Measurements from ENCODE around the gene RNF130. TPM values are rescaled to one million over a fixed set of nuclear protein-coding genes. Genes with fewer than 3 reads are reported as not detected.

RNF130 gene
- total RNA-seq, 1 donor from 2014 or later, result 73.9 TPM

DNA sequence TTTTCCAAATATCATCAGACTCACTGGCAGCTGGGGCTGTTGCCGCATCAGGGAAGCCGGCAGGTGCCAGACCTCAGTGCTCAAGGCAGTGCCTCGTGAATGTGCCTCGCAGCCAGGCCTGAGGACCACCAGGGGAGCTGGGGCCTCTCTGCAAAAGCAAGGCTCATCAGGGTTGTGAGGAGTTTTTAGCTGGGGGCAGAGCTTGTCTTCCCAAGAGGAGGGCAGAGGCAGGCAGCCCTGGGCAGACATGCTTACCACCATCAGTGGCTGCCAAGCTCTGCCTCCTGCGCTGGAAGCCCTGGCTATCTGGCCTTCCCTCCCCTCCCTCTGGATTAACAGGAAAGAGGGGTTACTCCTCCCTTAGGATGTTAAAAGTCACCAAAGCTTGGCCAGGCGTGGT is 155.0 kb downstream of the RNF130 start:
- no peak for DNase-seq (ENCODE audit: low spot score)

DNA sequence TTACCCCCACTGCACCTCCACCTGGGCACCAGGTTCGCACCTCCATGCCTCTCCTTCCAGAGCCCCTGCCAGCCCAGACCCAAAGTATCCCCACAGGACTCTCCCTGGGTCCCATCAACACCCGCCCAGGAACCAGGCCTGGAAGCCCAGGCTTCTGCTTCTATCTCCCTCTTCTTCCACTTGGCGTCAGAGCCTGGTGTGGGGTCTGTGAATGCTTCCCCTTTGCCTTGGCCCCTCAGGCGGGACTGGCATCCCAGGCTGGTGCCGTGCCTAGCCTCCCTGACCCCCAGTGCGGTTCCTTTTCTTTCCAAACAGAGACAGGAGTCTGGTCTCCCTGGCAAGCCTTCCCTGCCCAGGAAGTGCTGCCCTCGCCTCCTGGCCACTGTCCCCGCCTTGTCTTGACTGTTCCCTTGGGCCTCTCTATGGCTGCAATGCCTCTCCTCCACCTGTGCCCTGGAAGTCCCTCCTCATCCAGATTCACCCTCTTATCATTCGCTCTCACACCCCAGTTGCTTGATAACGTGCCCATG is 156.1 kb downstream of the RNF130 start:
- DNase-seq (ENCODE audit: low spot score), result no peak

DNA sequence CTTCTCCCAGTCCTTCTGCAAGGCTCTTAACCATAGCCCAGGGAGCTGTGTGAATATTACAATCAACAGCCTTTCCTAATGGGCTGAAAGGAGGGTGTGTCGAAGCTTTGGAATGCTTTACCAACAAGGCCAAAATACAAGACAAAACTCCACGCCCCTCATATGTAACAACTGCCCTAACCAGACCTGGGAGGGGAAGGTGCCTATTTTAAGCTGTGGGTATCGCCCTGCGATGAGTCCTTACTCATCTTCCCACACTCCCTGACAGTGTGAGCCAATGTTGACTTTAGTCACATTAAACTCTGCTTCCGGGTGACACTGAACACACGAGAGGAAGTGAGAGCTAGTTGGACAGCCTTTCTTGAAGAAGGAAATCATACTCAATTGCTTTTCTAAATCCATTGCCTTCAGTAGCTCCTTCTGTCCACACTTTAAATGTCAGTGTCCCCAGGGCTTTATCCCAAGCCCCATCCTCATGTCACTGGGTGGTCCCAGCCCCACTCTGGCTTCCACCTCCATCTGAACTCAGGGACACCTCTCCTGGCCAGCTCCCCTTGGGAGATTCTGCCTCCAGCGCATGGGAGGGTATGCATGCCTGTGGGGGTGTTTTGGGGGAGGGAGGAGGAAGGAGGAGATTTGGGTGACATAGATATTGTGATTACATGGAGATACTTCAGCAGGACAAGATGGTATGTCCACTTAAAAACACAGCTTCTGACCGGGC is 157.4 kb downstream of the RNF130 start:
- peak; percentile 15 for DNase-seq (ENCODE audit: low spot score)

DNA sequence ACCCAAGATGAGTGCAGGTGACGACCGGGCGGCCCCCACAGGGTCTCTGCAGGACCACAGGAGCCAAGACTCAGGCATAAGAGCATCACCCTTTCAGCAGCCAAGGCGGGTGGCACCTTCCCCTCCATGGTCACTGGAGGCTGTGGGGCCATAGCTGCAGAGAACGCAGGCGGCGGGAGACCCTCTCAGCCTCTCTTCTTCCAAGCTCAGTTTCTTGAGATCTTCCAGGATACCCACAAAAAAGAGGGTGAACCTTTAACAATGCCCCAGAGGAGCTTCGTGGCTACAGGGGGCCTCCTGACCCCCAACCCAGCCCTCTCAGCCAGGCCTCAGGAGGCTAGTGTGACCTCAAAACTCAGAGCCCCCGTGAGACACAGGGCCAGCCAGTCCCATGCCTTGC is 158.1 kb downstream of the RNF130 start:
- no peak for DNase-seq (ENCODE audit: low spot score)

DNA sequence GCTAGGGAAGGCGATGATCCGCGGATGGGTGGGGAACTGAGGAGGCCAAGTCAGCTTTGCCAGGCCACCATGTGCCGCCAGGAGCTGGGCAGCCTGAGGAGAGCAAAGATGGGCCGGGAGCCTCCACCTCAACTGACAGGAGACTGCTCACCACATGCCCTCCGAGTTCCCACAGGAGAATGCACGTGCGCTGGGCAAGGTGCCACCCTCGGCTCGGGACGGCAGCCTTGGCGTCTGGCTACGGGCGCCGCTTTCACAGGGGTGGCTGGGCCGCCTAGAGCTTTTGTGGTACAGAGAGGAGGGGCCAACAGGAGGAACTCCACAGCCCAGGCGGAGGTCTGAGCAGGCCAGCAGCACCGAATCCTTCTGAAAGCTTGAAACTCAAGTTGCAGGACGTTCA is 158.6 kb downstream of the RNF130 start:
- DNase-seq (ENCODE audit: low spot score), result no peak

DNA sequence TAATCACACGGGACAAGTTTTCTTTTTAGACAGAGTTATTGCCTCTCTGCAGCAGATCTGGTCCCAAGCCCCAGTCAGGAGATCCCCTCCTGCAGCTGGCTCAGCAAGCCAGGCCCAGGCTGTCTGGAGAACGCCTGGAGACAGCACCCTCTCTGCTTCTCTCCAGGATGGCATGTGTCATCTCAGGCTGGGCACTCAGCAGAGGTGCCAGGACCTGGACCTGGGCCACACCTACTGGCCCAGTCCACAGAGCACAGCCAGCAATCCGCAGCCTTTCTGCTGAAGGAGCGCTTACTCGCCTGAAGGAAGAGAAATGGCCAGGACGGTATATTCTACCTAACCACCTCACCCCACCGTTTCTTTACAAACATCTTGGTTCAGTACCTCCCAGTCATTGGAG is 159.2 kb downstream of the RNF130 start:
- DNase-seq (ENCODE audit: low spot score), result no peak

DNA sequence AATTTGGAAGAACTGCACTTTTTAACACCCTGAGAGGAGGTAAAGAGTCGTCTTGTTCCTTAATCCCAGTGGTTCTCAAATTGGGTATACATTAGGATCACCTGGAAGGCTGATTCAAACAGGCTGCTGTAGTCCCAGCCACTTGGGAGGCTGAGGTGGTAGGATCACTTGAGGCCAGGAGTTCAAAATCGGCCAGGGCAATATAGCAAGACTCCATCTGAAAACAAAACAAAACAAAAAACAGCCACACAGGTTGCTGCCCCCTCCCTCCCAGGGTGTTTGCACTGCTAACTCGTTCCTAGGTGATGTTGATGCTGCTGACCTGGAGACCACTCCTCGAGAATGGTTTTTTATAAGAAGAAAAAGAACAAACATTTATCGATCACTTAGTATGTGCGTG is 162.3 kb downstream of the RNF130 start:
- DNase-seq (ENCODE audit: low spot score), result no peak

DNA sequence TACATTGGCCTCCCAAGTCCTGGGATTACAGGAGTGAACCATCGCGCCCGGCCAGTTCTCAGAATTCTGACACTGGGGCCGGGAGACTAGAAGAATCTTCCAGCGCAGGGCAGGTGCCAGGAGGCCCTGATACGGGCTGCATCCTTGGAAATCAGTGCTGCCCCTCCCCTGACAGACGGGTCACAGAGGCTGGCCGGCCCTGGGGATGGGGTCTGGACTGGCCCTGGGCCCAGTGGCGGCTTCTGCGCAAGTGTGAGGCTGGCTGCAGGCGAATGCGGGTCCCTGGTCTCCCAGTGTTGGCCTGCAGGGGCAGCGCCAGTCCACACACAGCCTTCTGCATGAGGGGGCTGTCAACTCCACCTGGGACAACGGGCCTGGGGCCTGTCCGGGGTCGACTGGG is 163.0 kb downstream of the RNF130 start:
- DNase-seq (ENCODE audit: low spot score), result no peak

DNA sequence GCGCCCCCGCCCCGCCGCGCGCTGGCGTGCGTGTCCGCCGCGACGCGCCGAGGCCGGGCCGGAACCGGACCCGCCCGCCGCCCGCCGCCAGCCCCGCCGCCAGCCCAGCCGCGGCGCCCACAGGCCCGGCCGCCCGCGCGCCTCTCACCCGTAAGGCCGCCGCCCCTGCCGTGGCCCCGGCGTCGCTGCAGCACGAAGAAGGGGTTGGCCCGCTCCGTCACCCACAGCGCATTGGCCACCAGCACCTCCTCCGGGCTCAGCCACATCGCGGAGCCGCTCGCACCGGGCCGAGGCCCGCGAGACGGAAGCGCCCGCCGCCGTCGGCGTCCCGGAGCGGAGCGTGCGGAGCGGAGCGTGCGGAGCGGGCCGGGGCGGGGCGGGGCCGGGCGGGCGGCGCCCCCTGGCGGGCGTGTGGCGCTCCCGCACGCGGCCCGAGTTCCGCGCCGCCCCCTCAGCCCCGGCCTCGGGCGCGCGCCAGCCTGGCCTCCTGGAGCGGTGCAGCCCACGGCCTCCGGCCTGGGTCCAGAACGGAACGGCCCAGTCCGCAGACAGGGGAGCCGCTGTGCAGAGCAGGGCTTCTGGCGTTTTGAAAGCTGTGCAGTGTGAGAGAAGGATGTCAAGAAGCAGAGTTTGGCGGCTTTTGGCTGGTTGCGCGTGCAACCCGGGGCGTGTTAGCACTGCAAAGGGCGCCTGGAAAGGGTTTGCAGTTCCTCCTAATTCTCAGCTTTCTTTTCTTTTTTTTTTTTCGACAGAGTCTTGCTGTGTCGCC is 163.8 kb downstream of the RNF130 start, which contains the start of gene TBC1D9B:
Gene TBC1D9B (minus strand): TSS at position 342 of the 769 bp plus-strand sequence. CDS start 76 bp downstream, at position 266.
- DNase-seq (ENCODE audit: low spot score), result peak; percentile 74

DNA sequence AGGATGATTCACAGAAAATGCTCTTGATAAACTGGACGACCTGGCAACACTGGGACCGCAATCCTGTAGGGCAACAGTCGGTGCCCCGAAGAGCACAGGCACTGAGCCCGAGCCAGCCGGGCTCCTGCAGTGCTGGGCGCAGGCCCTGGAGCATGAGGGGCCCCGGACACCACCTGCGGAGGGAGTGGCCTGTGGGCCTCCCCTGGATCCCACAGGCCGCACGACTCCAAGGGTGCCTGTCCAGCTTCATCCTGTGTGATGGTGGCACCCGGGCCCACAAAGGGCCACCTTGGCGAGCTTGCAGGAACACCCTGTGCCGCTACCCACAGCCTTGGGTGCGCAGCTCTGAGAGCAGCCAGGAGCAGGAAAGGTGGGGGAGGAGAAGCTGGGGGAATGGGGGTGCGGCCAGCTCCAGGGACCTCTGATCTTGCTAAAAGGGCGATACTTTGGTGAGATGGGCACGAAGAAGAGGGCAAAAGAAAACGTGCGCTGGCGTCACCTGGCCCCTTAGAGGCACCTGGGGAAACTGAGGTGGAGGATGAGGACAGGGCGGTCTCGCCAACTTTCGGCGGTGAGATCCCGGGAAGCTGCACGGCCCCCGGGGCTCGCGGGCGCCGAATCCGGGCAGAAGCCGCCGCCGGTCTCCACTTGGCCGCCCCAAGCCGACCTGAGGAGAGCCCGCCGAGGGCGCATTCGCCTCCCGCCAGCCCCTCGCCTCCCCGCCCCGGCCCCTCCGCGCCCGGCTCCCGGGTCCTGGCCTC is 164.6 kb downstream of the RNF130 start:
- peak; percentile 17 for DNase-seq (ENCODE audit: low spot score)

DNA sequence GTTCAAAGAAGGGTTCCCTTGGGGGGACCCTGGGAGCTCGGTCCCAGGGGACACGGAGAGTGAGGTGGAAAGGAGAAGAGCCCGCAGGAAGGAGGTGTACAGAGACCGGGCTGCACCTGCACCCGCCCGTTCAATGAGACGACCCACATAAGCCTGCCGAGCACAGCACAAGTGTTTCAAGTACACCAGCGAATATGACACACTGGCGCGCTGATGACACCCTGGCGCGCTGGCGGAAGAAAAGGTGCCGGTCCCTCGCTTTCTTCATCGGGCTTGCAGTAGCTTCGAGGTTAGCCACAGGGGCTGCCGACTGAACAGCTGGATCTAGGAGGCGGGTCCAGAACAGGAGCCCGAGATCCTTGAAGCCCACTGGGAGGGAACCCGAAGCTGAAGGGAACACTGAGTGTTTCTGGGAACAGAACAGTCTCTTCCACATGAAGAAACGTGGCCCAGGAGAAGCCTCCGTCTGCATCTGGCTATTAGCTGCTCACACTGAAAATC is 165.2 kb downstream of the RNF130 start:
- DNase-seq (ENCODE audit: low spot score), result no peak

DNA sequence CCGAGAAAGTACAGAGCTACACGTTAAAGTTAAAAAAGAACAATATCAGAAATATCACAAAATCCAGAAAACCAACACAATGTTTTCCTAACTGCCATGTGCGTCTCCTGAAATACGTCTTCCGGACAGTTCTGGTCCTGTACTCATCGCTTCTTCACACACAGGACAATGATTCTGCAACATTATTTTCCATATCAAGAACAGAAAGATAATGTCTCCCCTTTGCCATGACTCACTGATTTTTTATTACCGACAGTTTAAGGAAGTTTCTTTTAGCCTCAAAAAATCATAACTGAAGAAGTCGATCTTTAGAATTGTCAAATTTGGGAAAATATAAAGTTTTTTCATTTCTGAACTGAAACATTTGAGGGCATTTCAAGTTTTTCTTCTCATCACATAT is 166.4 kb downstream of the RNF130 start:
- no peak for DNase-seq (ENCODE audit: low spot score)

Other genes with a start within 250 kb of the RNF130 start
- 27.9 TPM for gene MRNIP, start 212.9 kb downstream of the RNF130 start, total RNA-seq (ENCODE audit: insufficient read depth, low replicate concordance)
- gene TBC1D9B, start 163.9 kb downstream of the RNF130 start, total RNA-seq (ENCODE audit: insufficient read depth, low replicate concordance), result 71.0 TPM
- gene RASGEF1C, start 137.5 kb upstream of the RNF130 start, total RNA-seq (ENCODE audit: insufficient read depth, low replicate concordance), result 5.8 TPM
- 32.0 TPM for gene MAPK9, start 220.3 kb upstream of the RNF130 start, total RNA-seq (ENCODE audit: insufficient read depth, low replicate concordance)